GM18526 (cell line): ENCODE data around the gene MYMK.

ENCODE experiments used
- POLR2A ChIP-seq: IDR thresholded peaks from 3 replicates; pipeline ENCODE4 v1.6.1; 2011; ENCODE audit not compliant: insufficient read length; ENCODE audit errors: extremely low read depth

Gene MYMK

GRCh38 chr9:133524679-133525228 lies at the start of gene MYMK:
TSS of gene MYMK (minus strand) at chr9:133524959. CDS start at chr9:133524844, 115 bp downstream.
- no peak for TF ChIP-seq POLR2A

DNA sequence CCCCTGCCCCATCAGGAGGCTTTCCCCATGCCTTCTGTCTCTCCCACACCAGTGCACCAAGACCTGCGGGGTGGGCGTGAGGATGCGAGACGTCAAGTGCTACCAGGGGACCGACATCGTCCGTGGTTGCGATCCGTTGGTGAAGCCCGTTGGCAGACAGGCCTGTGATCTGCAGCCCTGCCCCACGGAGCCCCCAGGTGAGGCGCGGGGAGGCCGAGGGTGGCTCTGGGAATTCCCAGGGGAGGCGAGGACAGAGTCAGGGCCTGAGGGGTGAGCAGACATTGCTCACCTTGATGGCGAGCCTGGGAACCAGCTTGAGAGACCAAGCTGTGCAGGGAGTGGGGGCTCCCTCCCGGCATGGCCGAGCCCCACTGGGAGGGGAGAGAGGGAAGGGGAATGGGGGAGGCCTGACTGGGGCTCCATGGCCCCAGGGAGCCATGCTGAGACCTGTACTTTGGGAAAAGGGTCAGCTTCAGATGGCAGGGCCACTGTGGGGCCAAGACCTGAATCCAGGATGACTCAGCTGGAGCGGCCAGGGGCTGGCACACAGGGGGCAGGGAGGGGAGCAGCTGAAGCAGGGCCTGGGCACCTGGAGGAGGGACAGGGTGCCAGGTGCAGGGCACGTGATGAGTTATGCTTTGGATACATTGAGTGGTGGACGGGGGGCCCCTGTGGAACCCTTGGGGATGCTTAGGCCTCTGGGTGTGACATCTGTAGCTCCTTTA lies 49.2 kb upstream of the MYMK start:
- TF ChIP-seq POLR2A, result no peak

- TF ChIP-seq POLR2A, result no peak
These were observed 48.1 kb upstream of the MYMK start for GRCh38 chr9:133572821-133573361.

DNA sequence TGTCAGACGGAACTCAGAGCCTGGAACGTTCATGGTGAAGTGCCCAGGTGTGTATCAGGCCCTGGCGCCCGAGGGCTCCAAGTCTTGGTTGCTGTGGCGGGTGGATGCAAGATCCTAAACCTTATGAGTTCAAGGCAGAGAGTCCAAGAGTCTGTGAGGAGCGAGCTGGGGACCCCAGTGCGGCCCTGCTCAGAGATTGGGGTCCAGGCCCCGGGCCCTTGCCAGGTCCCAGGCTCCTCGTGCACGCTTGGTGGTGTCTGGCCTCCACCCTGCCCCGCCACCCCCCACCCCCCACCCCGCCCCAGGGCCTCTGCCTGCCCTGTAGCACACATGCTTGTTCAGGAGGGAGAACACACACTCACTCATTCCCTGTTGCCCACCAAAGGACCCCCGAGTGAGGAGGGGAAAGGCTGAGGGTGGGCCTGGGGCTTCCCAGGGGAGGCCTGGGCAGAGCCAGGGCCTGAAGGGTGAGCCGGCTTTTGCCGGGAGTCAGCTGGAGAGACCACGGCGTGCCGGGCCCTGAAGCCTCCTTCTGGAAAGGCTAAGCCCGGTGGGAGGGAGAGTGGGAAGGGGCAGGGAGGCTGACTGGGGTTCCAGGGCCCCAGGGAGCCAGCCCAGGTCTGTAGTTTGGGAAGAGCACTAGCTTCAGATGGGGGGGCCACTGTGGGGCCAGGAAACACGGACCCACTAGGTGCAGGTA lies 47.3 kb upstream of the MYMK start:
- no peak for TF ChIP-seq POLR2A

- no peak for TF ChIP-seq POLR2A
These were observed 46.7 kb upstream of the MYMK start for GRCh38 chr9:133571391-133571890.

DNA sequence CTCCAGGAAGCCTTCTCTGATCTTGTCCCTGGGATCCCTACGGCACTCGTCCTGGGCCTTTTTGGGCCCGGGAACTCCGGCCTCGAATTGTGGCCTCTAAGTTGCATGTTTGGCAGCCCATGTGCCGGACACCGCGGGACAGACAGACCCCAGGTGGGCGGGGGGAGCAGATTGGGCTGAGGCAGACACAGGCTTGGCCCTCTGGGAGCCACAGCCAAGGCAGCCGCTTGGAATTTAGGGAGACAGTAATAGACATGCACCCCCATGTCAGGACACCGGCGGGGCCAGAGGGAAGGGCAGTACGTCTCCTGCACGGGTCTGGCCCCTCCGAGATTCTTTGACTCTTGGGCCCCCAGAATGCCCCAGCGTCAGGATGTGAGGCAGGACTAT lies 45.9 kb upstream of the MYMK start:
- no peak for TF ChIP-seq POLR2A

- no peak for TF ChIP-seq POLR2A
These were observed 45.3 kb upstream of the MYMK start for GRCh38 chr9:133569891-133570690.

DNA sequence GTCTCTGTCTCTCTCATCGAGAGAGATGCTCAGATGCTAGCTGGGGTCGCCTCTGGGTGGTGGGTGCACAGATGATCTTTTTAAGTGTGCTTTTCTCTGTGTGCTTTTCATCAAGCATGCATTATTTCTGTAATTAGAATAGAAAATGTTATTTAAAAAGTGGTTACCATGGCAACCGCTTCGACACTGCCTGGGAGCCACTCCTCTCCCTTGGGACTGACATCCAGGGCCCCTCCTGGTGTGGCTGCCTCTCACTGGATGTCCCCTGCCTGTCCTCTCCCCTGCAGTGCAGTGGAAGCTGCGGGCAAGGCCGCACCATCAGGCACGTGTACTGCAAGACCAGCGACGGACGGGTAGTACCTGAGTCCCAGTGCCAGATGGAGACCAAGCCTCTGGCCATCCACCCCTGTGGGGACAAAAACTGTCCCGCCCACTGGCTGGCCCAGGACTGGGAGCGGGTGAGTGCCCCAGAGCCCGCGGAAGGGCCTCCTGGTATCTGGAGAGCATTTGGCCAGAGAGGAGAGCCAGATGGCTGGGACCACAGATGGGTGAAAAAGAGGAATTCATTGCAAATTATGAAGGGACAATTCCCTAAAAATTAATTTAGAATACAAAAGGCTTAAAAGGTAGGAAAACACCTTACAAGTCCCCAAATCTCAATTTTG lies 44.5 kb upstream of the MYMK start:
- no peak for TF ChIP-seq POLR2A

DNA sequence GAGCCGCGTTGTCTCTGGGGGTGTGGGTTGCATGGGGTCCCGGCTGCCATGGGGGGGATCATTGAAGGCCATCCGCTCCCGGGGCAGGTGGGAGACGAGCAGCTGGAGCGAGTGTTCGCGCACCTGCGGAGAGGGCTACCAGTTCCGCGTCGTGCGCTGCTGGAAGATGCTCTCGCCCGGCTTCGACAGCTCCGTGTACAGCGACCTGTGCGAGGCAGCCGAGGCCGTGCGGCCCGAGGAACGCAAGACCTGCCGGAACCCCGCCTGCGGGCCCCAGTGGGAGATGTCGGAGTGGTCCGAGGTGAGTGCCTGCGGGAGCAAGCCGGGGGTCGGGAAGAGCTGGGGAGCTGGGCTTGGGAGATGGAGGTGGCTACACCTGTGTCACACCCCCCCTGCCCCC lies 43.4 kb upstream of the MYMK start:
- no peak for TF ChIP-seq POLR2A

- no peak for TF ChIP-seq POLR2A
These were observed 42.1 kb upstream of the MYMK start for GRCh38 chr9:133566817-133567216.

GRCh38 chr9:133566382-133566781 lies 41.6 kb upstream of the MYMK start:
- TF ChIP-seq POLR2A, result no peak

DNA sequence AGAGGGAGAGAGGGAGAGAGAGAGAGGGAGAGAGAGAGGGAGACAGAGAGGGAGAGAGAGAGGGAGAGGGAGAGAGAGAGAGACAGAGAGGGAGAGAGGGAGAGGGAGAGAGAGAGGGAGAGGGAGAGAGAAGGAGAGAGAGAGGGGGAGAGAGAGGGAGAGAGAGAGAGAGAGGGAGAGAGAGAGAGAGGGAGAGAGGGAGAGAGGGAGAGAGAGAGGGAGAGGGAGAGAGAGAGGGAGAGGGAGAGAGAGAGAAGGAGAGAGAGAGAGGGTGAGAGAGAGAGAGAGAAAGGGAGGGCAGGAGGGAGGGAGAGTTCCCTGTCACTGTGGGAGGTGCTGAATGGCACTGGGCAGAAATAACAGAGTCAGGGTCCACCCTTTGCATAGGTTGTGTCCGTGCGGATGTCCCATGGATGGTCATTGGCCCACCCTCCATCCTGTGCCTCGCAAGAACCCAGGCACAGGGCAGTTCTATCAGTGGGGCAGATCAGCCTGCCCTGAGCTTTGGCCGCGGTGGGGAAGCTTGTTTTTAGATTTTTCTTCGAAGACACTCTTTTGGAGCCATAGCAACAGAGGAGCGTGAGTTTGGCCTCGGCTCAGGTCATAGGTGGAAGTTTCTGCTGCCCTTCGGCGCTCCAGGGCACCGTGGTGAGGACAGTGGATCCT lies 39.8 kb upstream of the MYMK start:
- no peak for TF ChIP-seq POLR2A

GRCh38 chr9:133563291-133563796 lies 38.6 kb upstream of the MYMK start:
- no peak for TF ChIP-seq POLR2A
